Lung (tissue), 12 donors: ENCODE measurements around the gene GXYLT2. TPM values are rescaled to one million over a fixed set of nuclear protein-coding genes. Genes with fewer than 3 reads are reported as not detected.
A peak's percentile ranks its signal among the peaks of the same experiment; 100 is the strongest.

ENCODE experiments used
- ATAC-seq: fragments of 200-7000 bp; cut with Tn5 transposase; one replicate; pipeline ENCODE4 v1.9.1; 2020; ENCODE audit warnings: moderate number of reproducible peaks; ENCODE audit not compliant: insufficient read depth, low FRiP score
- DNase-seq, 3 donors: peaks; one replicate each; pipeline ENCODE4 v3.0.0-alpha.2; 2013 to 2017
- H3K27ac ChIP-seq, 2 donors: one replicate each; pipeline ENCODE4 v1.5.1; 2013; ENCODE audit warnings: mild to moderate bottlenecking in 2 of 2, moderate library complexity in 2 of 2, control low read depth in 1 of 2, inconsistent platforms in 1 of 2, low read depth in 1 of 2, low read length in 1 of 2
- H3K27me3 ChIP-seq, 3 donors: one replicate each; pipeline ENCODE4 v1.5.1; 2013; ENCODE audit warnings: low read length in 2 of 3; ENCODE audit not compliant: control insufficient read depth in 3 of 3, insufficient read depth in 3 of 3
- H3K36me3 ChIP-seq, 4 donors: one replicate each; pipeline ENCODE4 v1.5.1; 2013; ENCODE audit warnings: low read length in 4 of 4, mild to moderate bottlenecking in 1 of 4, moderate library complexity in 1 of 4; ENCODE audit not compliant: control insufficient read depth in 4 of 4, insufficient read depth in 4 of 4
- H3K4me1 ChIP-seq, 5 donors: one replicate each; pipeline ENCODE4 v1.5.1; 2013; ENCODE audit warnings: low read length in 5 of 5, mild to moderate bottlenecking in 2 of 5, moderate library complexity in 1 of 5; ENCODE audit not compliant: control insufficient read depth in 5 of 5, insufficient read depth in 5 of 5
- H3K4me3 ChIP-seq: one replicate; pipeline ENCODE4 v1.5.1; 2013; ENCODE audit warnings: mild to moderate bottlenecking, control low read depth, moderate library complexity
- H3K9ac ChIP-seq, 2 donors: one replicate each; pipeline ENCODE4 v1.5.1; 2013; ENCODE audit warnings: low read length in 2 of 2, control low read depth in 1 of 2; ENCODE audit not compliant: insufficient read depth in 1 of 2
- H3K9me3 ChIP-seq, 4 donors: one replicate each; pipeline ENCODE4 v1.5.1; 2013; ENCODE audit warnings: low read length in 3 of 4, mild to moderate bottlenecking in 1 of 4, moderate library complexity in 1 of 4; ENCODE audit not compliant: control insufficient read depth in 4 of 4, insufficient read depth in 3 of 4
- CTCF ChIP-seq: IDR thresholded peaks from 2 replicates; pipeline ENCODE4 v1.5.1; 2012; ENCODE audit warnings: mild to moderate bottlenecking; ENCODE audit errors: control extremely low read depth, extremely low read depth
- WGBS, 2 donors: extraction: QIAGEN DNeasy Blood & Tissue Kit; methylation state at CpG; one replicate each; pipeline ENCODE4 v1.1.7; 2013; 5-methylcytosine and 5-hydroxymethylcytosine counted together
- polyA plus RNA-seq, 2 donors: library from polyadenylated mRNA; stranded (reverse); fragments of 200-250 nt; gene quantifications; one replicate each; pipeline ENCODE4 v1.2.1, GENCODE V29; 2013
- total RNA-seq, 2 donors: library from RNA; depleted of rRNA in 1 of 2; stranded (reverse); fragments of >200 nt in 1 of 2; gene quantifications; one replicate each; pipeline ENCODE4 v1.2.1, GENCODE V29; 2014 to 2021
- donor health status: control.
- donor health status: control.
- donor health status: Bipolar disorder and iron deficiency.
- donor health status: healthy.
- donor health status: DM: yes; HTN: yes; CAD: no.

Gene GXYLT2
- total and polyA plus RNA-seq, 4 donors, result 0.52 to 46.8 (median 4.8) TPM

GRCh38 chr3:72891053-72891855 is 3.4 kb downstream of the GXYLT2 start:
- Histone ChIP-seq H3K4me3 (no peak overlapping the region), H3K27ac (peak overlapping the region; percentile 26 to 79), H3K9ac (peak overlapping the region in 1 of 2 donors; percentile 81), H3K36me3 (no peaks in the 10 kb centered on the region), H3K27me3 (peaks cover 0 to 2% (median 0%) of the 10 kb centered on the region in 3 donors), H3K9me3 (no peaks in the 10 kb centered on the region), H3K4me1 (peaks cover 3 to 55% (median 5%) of the 10 kb centered on the region in 5 donors)
- WGBS, 2 donors, result 32 to 36% methylated on average over 8 of the region's 8 CpGs
- DNase-seq (peak; percentile 55 to 84 (median 67)), ATAC-seq (no peak)
- TF ChIP-seq CTCF, result no peak

- WGBS, 2 donors, result 41 to 55% methylated on average over 4 of the region's 4 CpGs
- no peaks in the 10 kb centered on the region for H3K9me3 ChIP-seq
- DNase-seq (peak in 2 of 3 donors; percentile 72 to 89), ATAC-seq (no peak)
- TF ChIP-seq CTCF, result no peak
- no peak overlapping the region for H3K27ac ChIP-seq
- H3K4me3 ChIP-seq, result no peak overlapping the region
- H3K27me3 ChIP-seq, result peaks cover 0 to 1% (median 0%) of the 10 kb centered on the region in 3 donors
- peaks cover 1 to 54% (median 5%) of the 10 kb centered on the region in 5 donors for H3K4me1 ChIP-seq
- no peaks in the 10 kb centered on the region for H3K36me3 ChIP-seq
- H3K9ac ChIP-seq, result peak overlapping the region in 1 of 2 donors; percentile 30
These were observed 4.4 kb downstream of the GXYLT2 start for GRCh38 chr3:72892081-72892775.

GRCh38 chr3:72892870-72893269 is 5.0 kb downstream of the GXYLT2 start:
- DNase-seq (no peak), ATAC-seq (no peak)
- WGBS, 2 donors, result 72% methylated on average over 4 of the region's 4 CpGs
- peaks cover 0 to 58% (median 5%) of the 10 kb centered on the region in 5 donors for H3K4me1 ChIP-seq
- no peaks in the 10 kb centered on the region for H3K27me3 ChIP-seq
- H3K27ac ChIP-seq, result peak overlapping the region in 1 of 2 donors; percentile 40
- no peaks in the 10 kb centered on the region for H3K9me3 ChIP-seq
- no peak overlapping the region for H3K4me3 ChIP-seq
- no peak overlapping the region for H3K9ac ChIP-seq
- no peak for TF ChIP-seq CTCF
- no peaks in the 10 kb centered on the region for H3K36me3 ChIP-seq
